HG02798 (cell line): ENCODE results near the gene MAP2K4.

ENCODE experiments used
- ATAC-seq: cut with Tn5 transposase; IDR thresholded peaks from one replicate; pipeline ENCODE4 v1.9.1; 2021; ENCODE audit warnings: mild to moderate bottlenecking; ENCODE audit not compliant: unreplicated experiment, poor library complexity

MAP2K4 gene

GRCh38 chr17:12035673-12036072 lies 15.0 kb downstream of the MAP2K4 start:
- no peak for ATAC-seq

DNA sequence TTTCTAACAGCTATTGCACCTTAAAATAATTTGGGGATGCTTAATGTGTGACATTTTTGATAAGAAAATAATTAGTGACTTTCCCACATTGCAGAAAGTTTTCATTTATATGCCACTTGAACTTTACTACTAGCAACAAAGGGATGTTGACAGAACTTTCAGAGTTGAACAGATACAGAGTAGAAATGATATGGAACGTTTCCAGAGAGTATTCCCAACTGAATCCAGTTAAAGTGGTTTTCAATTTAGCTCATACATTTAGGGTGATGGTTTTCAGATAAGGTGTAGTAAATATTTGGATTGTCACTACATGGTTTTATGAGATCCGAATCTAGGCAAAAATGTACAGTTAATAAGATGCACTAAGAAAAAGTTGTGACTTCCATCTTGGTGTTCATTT lies 17.3 kb downstream of the MAP2K4 start:
- no peak for ATAC-seq

- ATAC-seq: no peak
Measured at GRCh38 chr17:12040478-12040877, 19.8 kb downstream of the MAP2K4 start.

DNA sequence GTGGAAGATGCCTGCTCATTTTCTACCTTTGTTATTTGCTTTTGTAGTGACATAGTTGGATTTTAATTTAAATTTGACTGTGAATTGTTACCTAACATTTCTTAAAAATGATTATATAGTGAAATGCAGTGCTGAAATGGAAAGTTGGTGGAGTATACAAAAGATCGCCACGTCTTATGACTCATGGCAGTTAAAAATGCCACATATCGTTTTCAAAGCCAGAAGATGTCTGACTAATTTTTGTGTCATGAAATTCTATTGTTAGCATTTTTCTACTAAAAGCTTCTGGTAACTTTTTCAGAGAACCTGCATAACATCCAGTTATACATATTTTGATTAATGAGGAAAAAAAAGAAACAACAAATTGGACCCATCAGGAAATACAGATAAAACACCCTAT lies 20.6 kb downstream of the MAP2K4 start:
- no peak for ATAC-seq

- no peak for ATAC-seq
Measured at GRCh38 chr17:12043702-12044101, 23.0 kb downstream of the MAP2K4 start.

- ATAC-seq: no peak
Measured at GRCh38 chr17:12046786-12047185, 26.1 kb downstream of the MAP2K4 start.

- no peak for ATAC-seq
Measured at GRCh38 chr17:12047681-12048376, 27.2 kb downstream of the MAP2K4 start.

- ATAC-seq: no peak
Measured at GRCh38 chr17:12048843-12049473, 28.3 kb downstream of the MAP2K4 start.

- no peak for ATAC-seq
Measured at GRCh38 chr17:12050646-12051225, 30.1 kb downstream of the MAP2K4 start.

GRCh38 chr17:12053552-12053951 lies 32.9 kb downstream of the MAP2K4 start:
- ATAC-seq: no peak

- no peak for ATAC-seq
Measured at GRCh38 chr17:12055889-12056288, 35.2 kb downstream of the MAP2K4 start.

- no peak for ATAC-seq
Measured at GRCh38 chr17:12057520-12057919, 36.8 kb downstream of the MAP2K4 start.

DNA sequence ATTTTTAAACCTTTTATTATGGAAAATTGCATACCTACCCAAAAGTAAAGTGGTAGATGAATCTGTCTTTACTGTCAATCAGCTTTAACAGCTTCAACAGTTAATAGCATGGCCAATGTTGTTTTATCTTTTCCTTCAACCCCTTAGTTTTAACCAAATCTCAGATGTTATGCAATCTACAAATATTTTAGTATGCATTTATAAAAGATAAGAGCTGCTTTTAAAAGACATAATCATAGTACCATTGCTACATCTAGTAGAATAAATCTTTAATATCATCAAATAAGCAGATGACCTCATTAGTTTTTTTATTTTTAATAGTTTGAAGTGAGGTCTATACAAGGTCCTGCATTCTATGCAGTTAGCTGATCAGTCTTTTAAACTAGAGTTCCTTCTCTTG lies 37.9 kb downstream of the MAP2K4 start:
- ATAC-seq: no peak

- no peak for ATAC-seq
Measured at GRCh38 chr17:12062249-12062648, 41.6 kb downstream of the MAP2K4 start.

DNA sequence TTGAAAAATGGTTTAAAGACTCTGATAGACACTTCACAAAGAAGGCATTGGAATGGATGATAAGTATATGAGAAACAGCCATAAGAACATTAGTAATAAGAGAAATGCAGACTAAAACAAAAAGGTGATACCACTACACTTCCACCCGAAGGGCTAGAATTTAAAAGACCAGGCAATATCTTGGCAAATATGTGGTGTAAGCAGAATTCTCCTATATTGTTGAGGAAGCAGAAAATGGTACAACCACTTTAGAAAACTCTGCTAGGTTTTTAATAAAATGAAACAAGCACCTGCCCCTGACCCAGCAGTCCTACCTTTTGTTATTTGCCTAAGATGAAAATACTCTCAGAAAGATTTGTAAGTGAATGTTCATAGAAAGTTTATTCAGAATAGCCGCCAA lies 43.7 kb downstream of the MAP2K4 start:
- ATAC-seq: no peak

- no peak for ATAC-seq
Measured at GRCh38 chr17:12067485-12067884, 46.8 kb downstream of the MAP2K4 start.

GRCh38 chr17:12068946-12069345 lies 48.3 kb downstream of the MAP2K4 start:
- ATAC-seq: no peak

DNA sequence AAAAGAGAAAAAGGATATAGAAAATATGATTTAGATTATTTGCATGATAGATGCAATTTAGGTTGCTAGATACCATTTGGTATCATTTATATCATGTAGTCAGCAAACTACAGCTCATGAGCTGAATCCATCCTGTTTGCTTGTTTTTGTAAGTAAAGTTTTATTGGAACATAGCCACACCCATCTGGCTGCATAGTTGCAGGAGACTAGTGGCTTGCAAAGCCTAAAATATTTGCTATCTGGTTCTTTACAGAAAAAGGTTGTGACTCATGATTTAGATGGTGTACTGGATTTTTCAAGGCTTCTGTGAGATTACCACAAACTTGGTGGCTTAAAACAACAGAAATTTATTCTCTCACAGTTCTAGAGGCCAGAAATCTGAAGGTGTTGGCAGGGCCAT lies 49.9 kb downstream of the MAP2K4 start:
- no peak for ATAC-seq

DNA sequence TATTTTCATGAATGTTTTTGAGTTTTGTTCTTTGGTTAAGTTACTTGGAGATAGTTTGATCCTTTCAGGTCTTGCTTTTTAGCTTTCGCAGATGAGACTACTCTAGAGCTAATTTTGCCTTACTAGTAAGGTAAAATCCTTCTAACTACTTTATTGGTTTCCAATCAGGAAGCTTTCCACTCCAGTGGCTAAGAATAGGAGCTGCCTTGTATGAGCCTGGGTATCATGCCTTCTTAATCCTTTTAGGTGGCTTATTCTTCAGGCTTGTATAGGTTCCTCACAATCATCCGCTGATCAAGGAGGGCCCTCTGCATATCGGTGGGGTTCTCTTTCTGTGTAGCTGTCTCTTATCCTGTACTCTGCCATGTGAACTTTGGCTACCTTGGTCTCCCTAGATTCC lies 53.7 kb downstream of the MAP2K4 start:
- no peak for ATAC-seq

DNA sequence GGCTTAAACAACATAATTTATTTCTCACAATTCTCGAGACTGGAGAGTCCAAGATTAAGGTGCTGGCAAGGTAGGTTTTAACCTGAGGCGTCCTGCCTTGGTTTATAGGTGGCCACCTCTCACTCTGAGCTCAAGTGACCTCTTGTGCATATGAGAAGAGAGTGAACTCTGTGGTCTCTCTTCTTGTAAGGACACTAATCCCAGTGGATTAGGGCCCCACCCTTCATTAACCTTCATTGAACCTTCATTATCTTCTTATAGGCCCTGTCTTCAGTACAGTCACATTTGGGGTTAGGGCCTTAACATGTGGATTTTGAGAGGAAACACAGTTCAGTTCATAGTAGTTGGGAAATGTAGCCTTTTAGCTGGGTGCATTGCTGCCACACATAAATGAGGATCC lies 57.1 kb downstream of the MAP2K4 start:
- ATAC-seq: no peak

DNA sequence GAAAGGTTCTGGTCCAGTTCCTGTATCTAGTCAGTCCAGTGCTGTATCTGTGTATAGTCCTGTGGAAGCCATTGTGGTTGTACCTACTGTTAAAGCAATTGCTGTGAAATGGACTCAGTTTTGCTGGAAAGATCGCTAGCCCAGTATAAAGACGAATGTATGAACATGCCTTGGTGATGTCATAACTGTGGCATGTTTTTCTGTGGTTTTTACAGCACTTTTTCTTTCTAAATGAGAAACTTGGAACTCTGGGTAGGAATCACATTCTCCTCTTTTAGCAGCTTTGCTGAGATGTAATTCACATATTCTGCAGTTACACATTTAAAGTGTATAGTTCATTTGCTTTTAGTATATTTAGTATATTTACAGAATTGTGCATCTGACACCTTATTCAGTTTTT lies 58.1 kb downstream of the MAP2K4 start:
- no peak for ATAC-seq

- ATAC-seq: no peak
Measured at GRCh38 chr17:12081720-12082119, 61.0 kb downstream of the MAP2K4 start.
